Renal cortex interstitium (tissue), 11 donors: Measurements from ENCODE around the gene LILRA2. TPM values are rescaled to one million over a fixed set of nuclear protein-coding genes. Genes with fewer than 3 reads are reported as not detected.
"Not testable (repeated sequence)": the region's sequence is repeated elsewhere in the genome, so short reads cannot be mapped to it uniquely, and the experiment has no call there.

Experiments used
- DNase-seq, 11 donors: peaks; one replicate each; pipeline ENCODE4 v3.0.0-alpha.2; 2013; ENCODE audit warnings: low read depth in 9 of 11, low spot score in 4 of 11; ENCODE audit errors: extremely low read depth in 1 of 11
- polyA plus RNA-seq, 3 donors: library from polyadenylated mRNA; unstranded; fragments of 120-200 nt; gene quantifications; one replicate each; pipeline ENCODE4 v1.2.1, GENCODE V29; 2013; ENCODE audit not compliant: insufficient read length in 3 of 3

The LILRA2 gene
- polyA plus RNA-seq, 3 donors = 1.1 to 1.4 (median 1.2) TPM

GRCh38 chr19:54561840-54562239 lies 11.8 kb upstream of the LILRA2 start:
- no peak for DNase-seq

GRCh38 chr19:54563206-54563605 lies 10.4 kb upstream of the LILRA2 start:
- DNase-seq = not testable (repeated sequence)

GRCh38 chr19:54570316-54570715 lies 3.3 kb upstream of the LILRA2 start:
- no peak for DNase-seq

GRCh38 chr19:54571715-54572615 lies 1.6 kb upstream of the LILRA2 start:
- DNase-seq = not testable (repeated sequence)

GRCh38 chr19:54572696-54573311 lies 786 bp upstream of the LILRA2 start:
- no peak for DNase-seq

GRCh38 chr19:54574051-54574450 lies 461 bp downstream of the LILRA2 start:
- DNase-seq = no peak

GRCh38 chr19:54574527-54575056 lies 1.0 kb downstream of the LILRA2 start:
- no peak for DNase-seq

GRCh38 chr19:54575205-54575604 lies 1.6 kb downstream of the LILRA2 start:
- DNase-seq = not testable (repeated sequence)

GRCh38 chr19:54576411-54576976 lies 2.9 kb downstream of the LILRA2 start:
- DNase-seq = no peak

- no peak for DNase-seq
Measured at GRCh38 chr19:54577334-54577733, 3.7 kb downstream of the LILRA2 start.

GRCh38 chr19:54578268-54578667 lies 4.7 kb downstream of the LILRA2 start:
- DNase-seq = not testable (repeated sequence)

GRCh38 chr19:54586397-54586796 lies 12.8 kb downstream of the LILRA2 start:
- DNase-seq = no peak

GRCh38 chr19:54587026-54587425 lies 13.4 kb downstream of the LILRA2 start:
- no peak for DNase-seq

- not testable (repeated sequence) for DNase-seq
Measured at GRCh38 chr19:54593445-54593844, 19.9 kb downstream of the LILRA2 start, which contains the start of gene LILRA1. LILRA1 (plus strand) TSS chr19:54593632; CDS start chr19:54594245, 613 bp downstream.

GRCh38 chr19:54593931-54594626 lies 20.5 kb downstream of the LILRA2 start:
- DNase-seq = not testable (repeated sequence)

GRCh38 chr19:54594737-54595136 lies 21.1 kb downstream of the LILRA2 start:
- DNase-seq = no peak

- DNase-seq = not testable (repeated sequence)
Measured at GRCh38 chr19:54595680-54596436, 22.3 kb downstream of the LILRA2 start.

GRCh38 chr19:54600212-54600611 lies 26.6 kb downstream of the LILRA2 start:
- no peak for DNase-seq
